Head of caudate nucleus (tissue), 42 donors: ENCODE results near the gene ICAM5.

Experiments
- DNase-seq, 42 donors: peaks; one replicate each; pipeline versions ENCODE4 v3.0.0 to v3.0.0-alpha.2; 2020 to 2021; ENCODE audit warnings: mixed read lengths in 7 of 42
- intact Hi-C: fragments of 100-400 bp; cut with DNase I; formaldehyde crosslinking; loops from one replicate; pipeline ENCODE4 v1.15.0; 2022

ICAM5 gene

DNA sequence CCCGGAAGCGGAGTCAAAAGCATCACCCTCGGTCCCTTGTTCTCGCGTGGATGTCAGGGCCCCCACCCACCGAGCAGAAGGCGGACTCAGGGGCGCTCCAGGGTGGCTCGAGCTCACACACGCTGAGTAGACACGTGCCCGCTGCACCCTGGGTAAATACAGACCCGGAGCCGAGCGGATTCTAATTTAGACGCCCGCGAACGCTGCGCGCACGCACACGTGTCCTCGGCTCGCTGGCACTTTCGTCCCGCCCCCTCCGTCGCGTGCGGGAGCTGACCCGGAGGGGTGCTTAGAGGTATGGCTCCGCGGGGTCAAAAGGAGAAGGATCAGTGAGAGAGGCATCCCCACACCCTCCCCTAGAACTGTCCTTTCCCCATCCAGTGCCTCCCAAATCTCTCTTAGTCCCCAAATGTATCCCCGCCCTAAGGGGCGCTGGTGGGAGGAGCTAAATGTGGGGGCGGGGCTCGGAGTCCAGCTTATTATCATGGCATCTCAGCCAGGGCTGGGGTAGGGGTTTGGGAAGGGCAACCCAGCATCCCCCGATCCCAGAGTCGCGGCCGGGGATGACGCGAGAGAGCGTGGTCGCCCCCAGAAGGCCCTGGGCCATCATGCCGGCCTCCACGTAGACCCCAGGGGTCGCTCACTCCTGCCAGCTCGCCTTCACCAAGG lies 451 bp upstream of the ICAM5 start:
- intact Hi-C loops = no loop called here
- peak in 39 of 42 donors; percentile 23 to 82 (median 64) for DNase-seq

DNA sequence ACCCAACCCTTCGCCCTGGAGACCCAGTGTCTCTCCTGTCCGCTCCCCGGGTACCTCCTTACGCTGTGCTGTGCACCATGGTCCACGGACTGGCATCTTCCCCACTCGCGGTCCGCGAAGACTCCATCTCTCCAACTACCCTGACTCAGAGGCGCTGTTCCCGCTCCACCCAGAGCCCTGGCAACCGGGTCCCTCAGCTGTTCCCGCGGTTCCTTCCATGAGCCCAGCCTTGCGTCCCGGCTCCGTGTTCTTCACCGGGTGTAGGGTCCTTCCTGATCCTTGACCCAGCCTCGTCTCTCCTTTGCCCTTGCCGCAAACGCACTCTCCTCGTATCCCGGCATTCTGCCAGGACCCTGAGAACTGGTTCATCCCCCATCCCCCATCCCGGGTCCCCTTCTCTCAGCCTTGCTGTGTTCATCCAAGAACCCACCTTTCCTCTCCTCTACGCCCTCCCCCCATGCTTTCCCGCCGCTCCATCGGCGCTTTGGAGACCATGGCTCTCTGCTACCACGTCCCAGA lies 664 bp downstream of the ICAM5 start:
- peak in 16 of 42 donors; percentile 13 to 56 (median 40) for DNase-seq
- intact Hi-C loops = no loop called here

DNA sequence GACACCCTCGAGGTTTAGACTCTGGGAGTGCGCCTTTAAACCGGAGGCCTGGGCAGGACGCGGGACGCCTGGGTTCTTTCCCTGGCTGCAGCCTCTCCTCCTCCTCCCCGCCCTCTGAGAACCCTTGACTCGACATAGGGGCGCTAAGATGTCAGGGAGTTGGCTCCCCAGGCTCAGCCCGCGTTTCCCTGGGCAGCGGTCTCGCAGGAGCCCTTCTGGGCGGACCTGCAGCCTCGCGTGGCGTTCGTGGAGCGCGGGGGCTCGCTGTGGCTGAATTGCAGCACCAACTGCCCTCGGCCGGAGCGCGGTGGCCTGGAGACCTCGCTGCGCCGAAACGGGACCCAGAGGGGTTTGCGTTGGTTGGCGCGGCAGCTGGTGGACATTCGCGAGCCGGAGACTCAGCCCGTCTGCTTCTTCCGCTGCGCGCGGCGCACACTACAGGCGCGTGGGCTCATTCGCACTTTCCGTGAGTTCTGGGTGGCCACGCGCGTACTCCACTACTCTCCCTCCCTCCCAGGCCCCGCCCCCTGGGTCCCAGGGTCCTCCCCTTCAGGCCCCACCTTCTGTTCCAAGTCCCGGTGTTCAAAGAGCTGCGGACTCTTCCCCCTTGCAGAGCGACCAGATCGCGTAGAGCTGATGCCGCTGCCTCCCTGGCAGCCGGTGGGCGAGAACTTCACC lies 1.3 kb downstream of the ICAM5 start:
- DNase-seq = peak; percentile 21 to 92 (median 76)
- intact Hi-C loops = no loop called here

DNA sequence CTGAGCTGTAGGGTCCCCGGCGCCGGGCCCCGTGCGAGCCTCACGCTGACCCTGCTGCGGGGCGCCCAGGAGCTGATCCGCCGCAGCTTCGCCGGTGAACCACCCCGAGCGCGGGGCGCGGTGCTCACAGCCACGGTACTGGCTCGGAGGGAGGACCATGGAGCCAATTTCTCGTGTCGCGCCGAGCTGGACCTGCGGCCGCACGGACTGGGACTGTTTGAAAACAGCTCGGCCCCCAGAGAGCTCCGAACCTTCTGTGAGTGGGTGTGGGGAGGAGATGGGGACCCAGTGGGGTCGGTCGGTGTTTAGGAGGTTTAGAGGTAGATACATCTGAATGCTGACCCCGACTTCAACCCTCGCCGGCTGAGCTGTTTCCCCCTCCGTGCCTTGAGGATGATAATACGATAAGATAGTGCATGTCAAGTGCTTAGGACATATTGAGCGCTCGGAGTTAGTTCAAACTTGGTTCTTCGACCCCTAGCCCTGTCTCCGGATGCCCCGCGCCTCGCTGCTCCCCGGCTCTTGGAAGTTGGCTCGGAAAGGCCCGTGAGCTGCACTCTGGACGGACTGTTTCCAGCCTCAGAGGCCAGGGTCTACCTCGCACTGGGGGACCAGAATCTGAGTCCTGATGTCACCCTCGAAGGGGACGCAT lies 1.9 kb downstream of the ICAM5 start:
- intact Hi-C loops = no loop called here
- DNase-seq = no peak

- intact Hi-C loops = no loop called here
- DNase-seq = peak; percentile 20 to 80 (median 62)
These were observed 2.5 kb downstream of the ICAM5 start for GRCh38 chr19:10292206-10292788.

- DNase-seq = no peak
- intact Hi-C loops = no loop called here
These were observed 3.3 kb downstream of the ICAM5 start for GRCh38 chr19:10292789-10293636.

- intact Hi-C loops = no loop called here
- no peak for DNase-seq
These were observed 4.0 kb downstream of the ICAM5 start for GRCh38 chr19:10293637-10294367.

DNA sequence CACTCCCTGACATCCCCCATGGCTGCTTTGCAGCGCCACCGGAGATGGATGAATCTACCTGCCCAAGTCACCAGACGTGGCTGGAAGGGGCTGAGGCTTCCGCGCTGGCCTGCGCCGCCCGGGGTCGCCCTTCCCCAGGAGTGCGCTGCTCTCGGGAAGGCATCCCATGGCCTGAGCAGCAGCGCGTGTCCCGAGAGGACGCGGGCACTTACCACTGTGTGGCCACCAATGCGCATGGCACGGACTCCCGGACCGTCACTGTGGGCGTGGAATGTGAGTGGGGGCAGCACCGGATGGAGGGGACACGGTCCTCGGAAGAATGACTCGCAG lies 4.6 kb downstream of the ICAM5 start:
- DNase-seq = no peak
- intact Hi-C loops = no loop called here

DNA sequence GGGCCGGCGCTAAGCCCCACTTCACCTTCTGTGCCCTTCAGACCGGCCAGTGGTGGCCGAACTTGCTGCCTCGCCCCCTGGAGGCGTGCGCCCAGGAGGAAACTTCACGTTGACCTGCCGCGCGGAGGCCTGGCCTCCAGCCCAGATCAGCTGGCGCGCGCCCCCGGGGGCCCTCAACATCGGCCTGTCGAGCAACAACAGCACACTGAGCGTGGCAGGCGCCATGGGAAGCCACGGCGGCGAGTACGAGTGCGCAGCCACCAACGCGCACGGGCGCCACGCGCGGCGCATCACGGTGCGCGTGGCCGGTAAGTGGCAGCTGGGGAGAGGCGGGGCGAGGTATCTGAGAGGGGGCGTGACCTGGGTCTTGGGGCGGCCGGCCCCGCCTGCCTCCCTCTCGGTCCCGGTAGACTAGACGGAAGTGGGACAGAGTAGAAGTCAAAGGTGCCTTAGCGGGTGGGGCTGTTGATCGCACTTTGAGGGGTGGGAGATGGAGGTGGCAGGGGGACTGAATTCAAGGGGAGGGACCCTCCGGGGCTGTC lies 5.6 kb downstream of the ICAM5 start:
- intact Hi-C loops = no loop called here
- DNase-seq = no peak

GRCh38 chr19:10295847-10296591 lies 6.3 kb downstream of the ICAM5 start:
- DNase-seq = no peak
- intact Hi-C loops = no loop called here

DNA sequence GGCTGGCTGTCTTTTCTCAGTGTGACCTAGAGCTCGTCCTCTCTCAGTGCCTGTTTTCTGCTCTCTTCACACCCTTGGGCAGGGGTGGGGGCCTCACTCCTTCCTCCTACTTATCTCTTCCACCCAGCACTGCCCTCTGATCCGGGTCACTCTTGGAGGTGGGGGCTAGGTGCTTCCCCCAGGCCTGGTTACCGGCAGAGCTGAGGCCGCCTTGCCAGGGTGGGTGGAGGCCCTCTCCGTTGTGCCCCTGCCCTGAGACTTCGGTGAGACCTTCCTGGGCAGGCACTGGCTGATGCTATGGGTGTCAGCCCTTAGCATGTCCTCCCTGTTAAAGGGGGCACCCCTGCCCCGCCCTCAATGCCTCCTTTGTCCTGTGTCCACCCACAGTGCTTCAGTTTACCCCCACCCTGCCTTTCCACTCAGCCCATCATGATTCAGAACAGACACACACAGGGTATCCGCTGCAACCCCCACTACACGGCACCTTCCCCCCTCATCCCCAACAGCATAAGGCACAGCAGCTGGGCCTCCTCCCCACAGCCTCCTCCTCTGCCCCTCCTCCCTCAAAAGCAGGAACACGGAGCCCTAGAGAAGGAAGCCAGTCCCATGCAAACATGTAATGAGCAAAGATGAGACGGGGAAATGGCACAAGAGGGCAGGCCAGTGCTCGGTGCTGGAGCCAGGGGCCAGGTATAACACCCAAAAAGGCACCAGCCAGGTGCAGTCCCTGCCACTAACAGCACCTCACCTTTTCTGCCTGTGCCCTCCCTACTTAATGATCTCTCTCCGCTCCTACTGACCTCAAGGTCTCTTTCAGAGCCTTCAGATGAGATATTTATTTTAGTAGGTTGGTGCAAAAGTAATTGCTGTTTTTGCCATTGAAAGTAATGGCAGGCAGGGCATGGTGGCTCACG lies 10.1 kb downstream of the ICAM5 start:
- intact Hi-C loops = no loop called here
- DNase-seq = no peak

DNA sequence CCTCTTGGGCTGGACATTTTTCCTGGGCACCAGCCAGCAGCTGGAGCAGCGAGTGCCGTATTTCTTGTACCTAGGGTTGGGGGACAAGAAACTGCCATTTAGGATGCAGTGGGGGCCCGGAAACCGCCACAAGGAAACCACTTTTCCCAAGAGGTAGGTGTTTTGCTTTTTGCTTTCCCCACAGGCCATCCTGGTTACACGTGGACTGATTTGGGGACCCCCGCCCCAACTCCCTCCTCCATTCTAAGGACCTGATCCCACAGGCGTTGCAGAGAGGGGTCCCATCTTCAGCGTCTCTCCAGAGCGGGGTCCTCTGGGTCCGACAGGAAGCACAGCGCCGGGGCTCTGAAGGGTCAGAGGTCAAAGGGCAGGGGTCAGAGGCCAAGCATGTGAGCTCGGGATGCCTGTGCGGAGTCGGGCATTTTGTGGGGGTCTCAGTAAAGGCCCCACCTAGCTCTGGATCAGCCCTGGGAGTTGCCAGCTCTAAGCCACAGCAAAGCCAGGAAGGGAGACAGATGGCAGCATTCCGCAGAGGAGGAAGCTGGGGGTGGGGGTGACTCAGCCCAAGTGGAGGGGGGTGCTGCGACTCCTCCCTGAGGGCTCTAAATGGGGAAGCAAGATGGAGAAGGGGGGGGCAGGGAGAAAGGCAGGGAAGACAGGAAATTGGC lies 15.5 kb downstream of the ICAM5 start:
- intact Hi-C loops = no loop called here
- DNase-seq = peak; percentile 45 to 94 (median 78)

- intact Hi-C loops = no loop called here
These were observed 16.6 kb downstream of the ICAM5 start for GRCh38 chr19:10306327-10306726.

GRCh38 chr19:10309423-10309822 lies 19.7 kb downstream of the ICAM5 start, which contains the start of gene ZGLP1:
TSS of gene ZGLP1 (minus strand) at chr19:10309815.
- intact Hi-C loops = no loop called here
- DNase-seq = no peak

More at GRCh38 chr19:10306327-10306726, 16.6 kb downstream of the ICAM5 start:
- no peak for DNase-seq

- intact Hi-C loops = loop anchor here (2.0 kb wide), 1 partner anchor 17 kb away; the partner anchor contains the start of gene RAVER1
These were observed 25.8 kb downstream of the ICAM5 start, which contains the start of gene FDX2 for GRCh38 chr19:10315335-10316214. TSS of gene FDX2 (minus strand) at chr19:10316015. CDS start at chr19:10315996, 19 bp downstream.

More at GRCh38 chr19:10315335-10316214, 25.8 kb downstream of the ICAM5 start, which contains the start of gene FDX2:
- peak; percentile 82 to 97 (median 93) for DNase-seq
